Osteocyte (in vitro differentiated cells): ENCODE measurements around the gene AWAT1. TPM values are rescaled to one million over a fixed set of nuclear protein-coding genes. Genes with fewer than 3 reads are reported as not detected.
"Not testable (repeated sequence)": the region's sequence is repeated elsewhere in the genome, so short reads cannot be mapped to it uniquely, and the experiment has no call there.

ENCODE experiments used
- DNase-seq: peaks from one replicate; pipeline ENCODE4 v3.0.0; 2021; ENCODE audit warnings: mixed read lengths; ENCODE audit not compliant: unreplicated experiment; ENCODE audit errors: extremely low spot score
- H3K27ac Mint-ChIP-seq: one replicate; pipeline ENCODE4 v1.8.0; 2021; ENCODE audit warnings: mild to moderate bottlenecking, mixed read lengths; ENCODE audit not compliant: unreplicated experiment
- H3K27me3 Mint-ChIP-seq: one replicate; pipeline ENCODE4 v1.8.0; 2021; ENCODE audit warnings: mixed read lengths; ENCODE audit not compliant: unreplicated experiment
- H3K36me3 Mint-ChIP-seq: one replicate; pipeline ENCODE4 v1.8.0; 2021; ENCODE audit warnings: mixed read lengths; ENCODE audit not compliant: unreplicated experiment
- H3K4me1 Mint-ChIP-seq: one replicate; pipeline ENCODE4 v1.8.0; 2021; ENCODE audit warnings: mixed read lengths; ENCODE audit not compliant: unreplicated experiment
- H3K4me3 Mint-ChIP-seq: one replicate; pipeline ENCODE4 v1.8.0; 2021; ENCODE audit warnings: mild to moderate bottlenecking, moderate library complexity, mixed read lengths; ENCODE audit not compliant: unreplicated experiment
- H3K9me3 Mint-ChIP-seq: one replicate; pipeline ENCODE4 v1.8.0; 2021; ENCODE audit warnings: mixed read lengths; ENCODE audit not compliant: unreplicated experiment
- CTCF ChIP-seq: fragments of 200-600 bp; sonication (generic); IDR thresholded peaks from 2 replicates; pipeline ENCODE4 v1.5.0; 2021; ENCODE audit warnings: antibody characterized with exemption, mild to moderate bottlenecking, moderate library complexity
- total RNA-seq: library from RNA; stranded (reverse); gene quantifications from 2 replicates; pipeline ENCODE4 v1.2.1, GENCODE V29; 2021

AWAT1 gene
- total RNA-seq, 1 donor from 2014 or later, result not detected

GRCh38 chrX:70260104-70260503 is 25.6 kb downstream of the AWAT1 start, which contains the start of gene P2RY4:
Gene P2RY4, minus strand, starts transcription at chrX:70260204. Its CDS starts 580 bp downstream, at chrX:70259624.
- no peak within 1 kb of the TSS for H3K4me3 Mint-ChIP-seq
- no peaks in the 10 kb centered on the region for H3K27me3 Mint-ChIP-seq
- no peak for TF ChIP-seq CTCF
- no peaks in the 10 kb centered on the region for H3K36me3 Mint-ChIP-seq
- no peaks in the 10 kb centered on the region for H3K4me1 Mint-ChIP-seq
- no peak for DNase-seq
- peaks cover under 1% of the 10 kb centered on the region for H3K9me3 Mint-ChIP-seq
- H3K27ac Mint-ChIP-seq, result no peak within 1 kb of the TSS

- TF ChIP-seq CTCF, result peak; percentile 50
- H3K4me3 Mint-ChIP-seq, result no peak overlapping the region
- H3K9me3 Mint-ChIP-seq, result peaks cover 11% of the 10 kb centered on the region
- H3K4me1 Mint-ChIP-seq, result no peaks in the 10 kb centered on the region
- H3K27ac Mint-ChIP-seq, result no peak overlapping the region
- no peaks in the 10 kb centered on the region for H3K36me3 Mint-ChIP-seq
- DNase-seq, result no peak
- H3K27me3 Mint-ChIP-seq, result no peaks in the 10 kb centered on the region
Measured at GRCh38 chrX:70262952-70263567, 28.6 kb downstream of the AWAT1 start.

- DNase-seq, result no peak
- Mint-ChIP-seq H3K4me1 (no peaks in the 10 kb centered on the region), H3K27me3 (no peaks in the 10 kb centered on the region), H3K27ac (no peak overlapping the region), H3K9me3 (peaks cover 11% of the 10 kb centered on the region), H3K36me3 (no peaks in the 10 kb centered on the region), H3K4me3 (no peak overlapping the region)
- TF ChIP-seq CTCF, result no peak
Measured at GRCh38 chrX:70264784-70265183, 30.3 kb downstream of the AWAT1 start.

GRCh38 chrX:70268034-70268433 is 33.6 kb downstream of the AWAT1 start, which contains the start of gene ARR3:
Gene ARR3, plus strand, starts transcription at chrX:70268334. Its CDS starts 1,052 bp downstream, at chrX:70269386.
- no peak within 1 kb of the TSS for H3K27ac Mint-ChIP-seq

GRCh38 chrX:70274029-70274428 is 39.6 kb downstream of the AWAT1 start:
- DNase-seq, H3K4me1 Mint-ChIP-seq, H3K27me3 Mint-ChIP-seq, H3K36me3 Mint-ChIP-seq, H3K4me3 Mint-ChIP-seq, H3K9me3 Mint-ChIP-seq, H3K27ac Mint-ChIP-seq: not testable (repeated sequence)

More at GRCh38 chrX:70268034-70268433, 33.6 kb downstream of the AWAT1 start, which contains the start of gene ARR3:
- no peak for DNase-seq
- no peak within 1 kb of the TSS for H3K4me3 Mint-ChIP-seq
- no peaks in the 10 kb centered on the region for H3K4me1 Mint-ChIP-seq
- no peak for TF ChIP-seq CTCF
- no peaks in the 10 kb centered on the region for H3K36me3 Mint-ChIP-seq
- peaks cover 11% of the 10 kb centered on the region for H3K9me3 Mint-ChIP-seq
- H3K27me3 Mint-ChIP-seq, result peaks cover 4% of the 10 kb centered on the region
